Measurements from ENCODE around the gene JMJD7. TPM values are rescaled to one million over a fixed set of nuclear protein-coding genes. Genes with fewer than 3 reads are reported as not detected.

The JMJD7 gene
- total RNA-seq, 1 donor from 2014 or later: 16.3 TPM

GRCh38 chr15:41836073-41836472 lies 8.2 kb downstream of the JMJD7 start:
- no peak for DNase-seq (ENCODE audit: low spot score)
- intact Hi-C loops (cut with DNase I): no loop called here

- intact Hi-C loops (cut with DNase I): no loop called here
- no peak for DNase-seq (ENCODE audit: low spot score)
Measured at GRCh38 chr15:41836713-41837454, 9.0 kb downstream of the JMJD7 start.

- no peak for DNase-seq (ENCODE audit: low spot score)
- intact Hi-C loops (cut with DNase I): no loop called here
Measured at GRCh38 chr15:41838400-41838897, 10.6 kb downstream of the JMJD7 start, which contains the start of gene PLA2G4B. Gene PLA2G4B, plus strand, starts transcription at chr15:41838847. Its CDS starts 67 bp downstream, at chr15:41838914.

- DNase-seq (ENCODE audit: low spot score): no peak
- intact Hi-C loops (cut with DNase I): no loop called here
Measured at GRCh38 chr15:41839781-41840491, 12.0 kb downstream of the JMJD7 start.

GRCh38 chr15:41840673-41841072 lies 12.8 kb downstream of the JMJD7 start:
- intact Hi-C loops (cut with DNase I): no loop called here

GRCh38 chr15:41841131-41841530 lies 13.2 kb downstream of the JMJD7 start:
- no peak for DNase-seq (ENCODE audit: low spot score)
- intact Hi-C loops (cut with DNase I): no loop called here

More at GRCh38 chr15:41840673-41841072, 12.8 kb downstream of the JMJD7 start:
- DNase-seq (ENCODE audit: low spot score): no peak

- no peak for DNase-seq (ENCODE audit: low spot score)
- intact Hi-C loops (cut with DNase I): no loop called here
Measured at GRCh38 chr15:41842229-41842628, 14.3 kb downstream of the JMJD7 start.

GRCh38 chr15:41843571-41843970 lies 15.7 kb downstream of the JMJD7 start:
- DNase-seq (ENCODE audit: low spot score): no peak
- intact Hi-C loops (cut with DNase I): no loop called here

- no peak for DNase-seq (ENCODE audit: low spot score)
- intact Hi-C loops (cut with DNase I): no loop called here
Measured at GRCh38 chr15:41844814-41845213, 16.9 kb downstream of the JMJD7 start.

GRCh38 chr15:41847206-41847605 lies 19.3 kb downstream of the JMJD7 start:
- DNase-seq (ENCODE audit: low spot score): no peak
- intact Hi-C loops (cut with DNase I): no loop called here

GRCh38 chr15:41847981-41848380 lies 20.1 kb downstream of the JMJD7 start:
- no peak for DNase-seq (ENCODE audit: low spot score)
- intact Hi-C loops (cut with DNase I): no loop called here

GRCh38 chr15:41848631-41849030 lies 20.7 kb downstream of the JMJD7 start:
- no peak for DNase-seq (ENCODE audit: low spot score)
- intact Hi-C loops (cut with DNase I): no loop called here

GRCh38 chr15:41849204-41849603 lies 21.3 kb downstream of the JMJD7 start:
- intact Hi-C loops (cut with DNase I): no loop called here
- no peak for DNase-seq (ENCODE audit: low spot score)

GRCh38 chr15:41849861-41850260 lies 22.0 kb downstream of the JMJD7 start:
- intact Hi-C loops (cut with DNase I): no loop called here
- DNase-seq (ENCODE audit: low spot score): no peak

- no peak for DNase-seq (ENCODE audit: low spot score)
- intact Hi-C loops (cut with DNase I): no loop called here
Measured at GRCh38 chr15:41850482-41851166, 22.7 kb downstream of the JMJD7 start.

- intact Hi-C loops (cut with DNase I): no loop called here
- DNase-seq (ENCODE audit: low spot score): no peak
Measured at GRCh38 chr15:41851167-41851523, 23.3 kb downstream of the JMJD7 start.

GRCh38 chr15:41851755-41852370 lies 24.0 kb downstream of the JMJD7 start:
- intact Hi-C loops (cut with DNase I): no loop called here

GRCh38 chr15:41852736-41853590 lies 25.1 kb downstream of the JMJD7 start:
- DNase-seq (ENCODE audit: low spot score): no peak
- intact Hi-C loops (cut with DNase I): no loop called here

More at GRCh38 chr15:41851755-41852370, 24.0 kb downstream of the JMJD7 start:
- DNase-seq (ENCODE audit: low spot score): no peak

GRCh38 chr15:41853831-41854230 lies 25.9 kb downstream of the JMJD7 start:
- no peak for DNase-seq (ENCODE audit: low spot score)
- intact Hi-C loops (cut with DNase I): no loop called here
